Measurements from ENCODE around the gene DDX41.
A peak's percentile ranks its signal among the peaks of the same experiment; 100 is the strongest.

The DDX41 gene

DNA sequence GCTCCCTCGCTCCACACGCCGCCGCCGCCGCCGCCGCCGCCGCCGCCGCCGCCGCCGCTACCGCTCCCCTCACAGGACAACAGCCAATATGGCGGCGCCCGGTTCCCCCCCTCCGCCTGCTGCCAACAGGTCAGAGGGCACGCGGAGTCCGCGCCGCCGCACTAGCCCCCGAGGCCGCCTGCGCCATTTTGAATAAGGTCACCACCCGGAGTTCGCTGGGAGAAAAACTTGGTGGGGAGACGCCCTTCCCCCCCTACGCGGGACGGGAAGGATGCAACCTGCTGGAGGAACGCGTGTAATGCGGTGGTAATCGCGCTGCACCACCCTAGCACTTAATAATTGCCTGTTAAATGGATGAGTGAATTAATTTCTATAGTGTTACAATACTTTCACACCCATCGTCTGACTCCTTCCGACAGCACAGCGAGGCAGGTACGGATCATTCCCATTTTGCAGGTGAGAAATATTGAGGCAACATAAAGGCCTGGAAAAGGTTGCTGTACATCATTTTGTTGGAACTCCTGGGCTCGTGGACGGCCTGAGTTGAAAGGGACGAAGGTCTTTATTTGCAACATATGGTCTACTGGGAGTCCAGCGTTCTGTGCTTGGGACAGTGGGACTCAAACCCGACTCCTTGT is 37.8 kb upstream of the DDX41 start, which contains the start of gene FAM193B:
Gene FAM193B, minus strand, starts transcription at position 90 of the 638 bp plus-strand sequence. CDS start 105 bp downstream, outside the sequence.
- H4K20me1 ChIP-seq (ENCODE audit: insufficient read depth, low read length) = peaks cover 34% of the 10 kb centered on the region
- H3K27ac ChIP-seq (ENCODE audit: low read length) = peak within 1 kb of the TSS; percentile 65
- peak within 1 kb of the TSS; percentile 96 for H3K4me2 ChIP-seq (ENCODE audit: insufficient read depth, low read length)
- no peaks in the 10 kb centered on the region for H3K27me3 ChIP-seq (ENCODE audit: insufficient read depth, low read length, poor library complexity)
- TF ChIP-seq CTCF (IDR thresholded peaks at IDR 0.05; ENCODE audit: borderline replicate concordance, extremely low read depth, low read length, poor library complexity, severe bottlenecking) = peak; percentile 50
- no peak for TF ChIP-seq EZH2 (IDR thresholded peaks at IDR 0.05; ENCODE audit: borderline replicate concordance, low read depth, low read length, severe bottlenecking)
- peaks cover 29% of the 10 kb centered on the region for H3K4me1 ChIP-seq (ENCODE audit: insufficient read depth, low read length)
- DNase-seq (peak; percentile 97), ATAC-seq (ENCODE audit: insufficient read depth, low read depth) (peak; percentile 96)
- peaks cover 40% of the 10 kb centered on the region for H3K36me3 ChIP-seq (ENCODE audit: insufficient read depth, low read length)
- H3K79me2 ChIP-seq (ENCODE audit: insufficient read depth, low read length) = peaks cover 51% of the 10 kb centered on the region
- H3K4me3 ChIP-seq (ENCODE audit: low read depth in 1 of 2, low read length in 2 of 2) = peak within 1 kb of the TSS; percentile 89 to 95
- H2AFZ ChIP-seq (ENCODE audit: low read depth, low read length) = peak within 1 kb of the TSS; percentile 87
- H3K9ac ChIP-seq (ENCODE audit: low read depth, low read length) = peak within 1 kb of the TSS; percentile 88
- H3K9me3 ChIP-seq (ENCODE audit: insufficient read depth, low read length, severe bottlenecking) = no peaks in the 10 kb centered on the region

DNA sequence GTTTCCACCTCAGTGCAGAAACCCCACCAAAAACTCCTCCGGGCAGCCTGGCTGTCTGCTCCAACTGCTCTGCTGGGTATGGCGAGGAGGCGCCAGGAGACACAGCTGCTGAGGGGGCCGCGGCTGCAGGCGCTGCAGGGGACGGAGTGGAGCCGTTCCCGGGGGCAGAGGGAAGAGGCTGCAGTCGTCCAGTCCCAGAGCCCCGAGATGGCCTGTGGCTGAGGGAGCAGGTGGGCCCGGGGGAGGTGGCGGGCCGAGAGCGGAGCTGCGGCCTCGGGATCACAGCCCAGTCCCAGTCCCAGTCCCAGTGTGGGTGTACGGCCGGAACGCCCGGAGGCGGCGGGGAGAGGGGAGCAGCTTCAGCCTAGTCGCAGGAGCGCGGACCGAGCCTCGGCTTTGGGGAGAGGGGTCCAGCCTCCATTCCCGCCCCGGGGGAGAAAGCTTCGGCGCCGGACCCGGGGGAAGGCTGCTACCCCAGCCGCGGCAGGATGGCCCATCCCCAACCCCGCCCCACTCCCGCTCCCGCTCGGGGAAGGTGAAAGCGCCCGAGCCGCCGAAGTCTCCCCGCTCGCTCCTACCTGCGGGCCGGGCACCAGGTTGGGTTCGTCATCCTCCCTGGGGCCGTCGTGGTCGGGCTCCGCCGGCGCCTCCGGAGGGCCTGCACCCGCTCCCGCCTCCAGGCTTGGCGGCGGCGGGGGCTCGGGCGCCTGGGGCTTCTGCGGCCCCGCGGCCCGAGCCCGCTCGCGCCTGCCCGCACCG is 37.1 kb upstream of the DDX41 start:
- peak overlapping the region; percentile 96 for H3K4me2 ChIP-seq (ENCODE audit: insufficient read depth, low read length)
- DNase-seq (peak; percentile 54), ATAC-seq (ENCODE audit: insufficient read depth, low read depth) (peak; percentile 57)
- peaks cover 43% of the 10 kb centered on the region for H3K36me3 ChIP-seq (ENCODE audit: insufficient read depth, low read length)
- no peaks in the 10 kb centered on the region for H3K27me3 ChIP-seq (ENCODE audit: insufficient read depth, low read length, poor library complexity)
- H3K9me3 ChIP-seq (ENCODE audit: insufficient read depth, low read length, severe bottlenecking) = no peaks in the 10 kb centered on the region
- peaks cover 29% of the 10 kb centered on the region for H3K4me1 ChIP-seq (ENCODE audit: insufficient read depth, low read length)
- peak overlapping the region; percentile 65 for H3K27ac ChIP-seq (ENCODE audit: low read length)
- peaks cover 56% of the 10 kb centered on the region for H3K79me2 ChIP-seq (ENCODE audit: insufficient read depth, low read length)
- peak overlapping the region; percentile 89 to 95 for H3K4me3 ChIP-seq (ENCODE audit: low read depth in 1 of 2, low read length in 2 of 2)
- peak overlapping the region; percentile 72 for H2AFZ ChIP-seq (ENCODE audit: low read depth, low read length)
- H3K9ac ChIP-seq (ENCODE audit: low read depth, low read length) = peak overlapping the region; percentile 88
- no peak for TF ChIP-seq CTCF (IDR thresholded peaks at IDR 0.05; ENCODE audit: borderline replicate concordance, extremely low read depth, low read length, poor library complexity, severe bottlenecking)
- TF ChIP-seq EZH2 (IDR thresholded peaks at IDR 0.05; ENCODE audit: borderline replicate concordance, low read depth, low read length, severe bottlenecking) = no peak
- H4K20me1 ChIP-seq (ENCODE audit: insufficient read depth, low read length) = peaks cover 36% of the 10 kb centered on the region

- H3K9me3 ChIP-seq (ENCODE audit: insufficient read depth, low read length, severe bottlenecking) = no peaks in the 10 kb centered on the region
- H3K27me3 ChIP-seq (ENCODE audit: insufficient read depth, low read length, poor library complexity) = no peaks in the 10 kb centered on the region
- H3K4me3 ChIP-seq (ENCODE audit: low read depth in 1 of 2, low read length in 2 of 2) = peak overlapping the region; percentile 89 to 95
- peak overlapping the region; percentile 96 for H3K4me2 ChIP-seq (ENCODE audit: insufficient read depth, low read length)
- H3K79me2 ChIP-seq (ENCODE audit: insufficient read depth, low read length) = peaks cover 65% of the 10 kb centered on the region
- H3K27ac ChIP-seq (ENCODE audit: low read length) = peak overlapping the region; percentile 65
- TF ChIP-seq EZH2 (IDR thresholded peaks at IDR 0.05; ENCODE audit: borderline replicate concordance, low read depth, low read length, severe bottlenecking) (no peak), CTCF (IDR thresholded peaks at IDR 0.05; ENCODE audit: borderline replicate concordance, extremely low read depth, low read length, poor library complexity, severe bottlenecking) (no peak)
- H3K4me1 ChIP-seq (ENCODE audit: insufficient read depth, low read length) = peaks cover 29% of the 10 kb centered on the region
- H2AFZ ChIP-seq (ENCODE audit: low read depth, low read length) = no peak overlapping the region
- DNase-seq (no peak), ATAC-seq (ENCODE audit: insufficient read depth, low read depth) (no peak)
- H4K20me1 ChIP-seq (ENCODE audit: insufficient read depth, low read length) = peaks cover 44% of the 10 kb centered on the region
- peak overlapping the region; percentile 88 for H3K9ac ChIP-seq (ENCODE audit: low read depth, low read length)
- H3K36me3 ChIP-seq (ENCODE audit: insufficient read depth, low read length) = peaks cover 48% of the 10 kb centered on the region
Measured at GRCh38 chr5:177552839-177553455, 36.2 kb upstream of the DDX41 start.

Data from DND-41 (cell line).